Measurements from ENCODE around the gene MNAT1. TPM values are rescaled to one million over a fixed set of nuclear protein-coding genes. Genes with fewer than 3 reads are reported as not detected.
"Not testable (repeated sequence)": the region's sequence is repeated elsewhere in the genome, so short reads cannot be mapped to it uniquely, and the experiment has no call there.

The MNAT1 gene
- polyA plus RNA-seq, 2 of the 4 experiments (the other 2 are of a cell fraction) = 42.7 to 78.1 TPM

- ChIA-PET CTCF (no interaction called here), POLR2A (no interaction called here)
- H3K4me2 ChIP-seq = no peak overlapping the region
- TF ChIP-seq TFCP2L1 (CRISPR knock-in tag; IDR thresholded peaks at IDR 0.05) = no peak
- TF ChIP-seq, protein P1, sequence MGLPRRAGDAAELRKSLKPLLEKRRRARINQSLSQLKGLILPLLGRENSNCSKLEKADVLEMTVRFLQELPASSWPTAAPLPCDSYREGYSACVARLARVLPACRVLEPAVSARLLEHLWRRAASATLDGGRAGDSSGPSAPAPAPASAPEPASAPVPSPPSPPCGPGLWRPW (IDR thresholded peaks at IDR 0.05) = no peak
- TF ChIP-seq CEBPB (IDR thresholded peaks at IDR 0.05) = no peak
- TF ChIP-seq FOSL2 (IDR thresholded peaks at IDR 0.05) = no peak
- TF ChIP-seq FOSL2 (CRISPR knock-in tag; IDR thresholded peaks at IDR 0.05) = no peak
- TF ChIP-seq, protein P2, sequence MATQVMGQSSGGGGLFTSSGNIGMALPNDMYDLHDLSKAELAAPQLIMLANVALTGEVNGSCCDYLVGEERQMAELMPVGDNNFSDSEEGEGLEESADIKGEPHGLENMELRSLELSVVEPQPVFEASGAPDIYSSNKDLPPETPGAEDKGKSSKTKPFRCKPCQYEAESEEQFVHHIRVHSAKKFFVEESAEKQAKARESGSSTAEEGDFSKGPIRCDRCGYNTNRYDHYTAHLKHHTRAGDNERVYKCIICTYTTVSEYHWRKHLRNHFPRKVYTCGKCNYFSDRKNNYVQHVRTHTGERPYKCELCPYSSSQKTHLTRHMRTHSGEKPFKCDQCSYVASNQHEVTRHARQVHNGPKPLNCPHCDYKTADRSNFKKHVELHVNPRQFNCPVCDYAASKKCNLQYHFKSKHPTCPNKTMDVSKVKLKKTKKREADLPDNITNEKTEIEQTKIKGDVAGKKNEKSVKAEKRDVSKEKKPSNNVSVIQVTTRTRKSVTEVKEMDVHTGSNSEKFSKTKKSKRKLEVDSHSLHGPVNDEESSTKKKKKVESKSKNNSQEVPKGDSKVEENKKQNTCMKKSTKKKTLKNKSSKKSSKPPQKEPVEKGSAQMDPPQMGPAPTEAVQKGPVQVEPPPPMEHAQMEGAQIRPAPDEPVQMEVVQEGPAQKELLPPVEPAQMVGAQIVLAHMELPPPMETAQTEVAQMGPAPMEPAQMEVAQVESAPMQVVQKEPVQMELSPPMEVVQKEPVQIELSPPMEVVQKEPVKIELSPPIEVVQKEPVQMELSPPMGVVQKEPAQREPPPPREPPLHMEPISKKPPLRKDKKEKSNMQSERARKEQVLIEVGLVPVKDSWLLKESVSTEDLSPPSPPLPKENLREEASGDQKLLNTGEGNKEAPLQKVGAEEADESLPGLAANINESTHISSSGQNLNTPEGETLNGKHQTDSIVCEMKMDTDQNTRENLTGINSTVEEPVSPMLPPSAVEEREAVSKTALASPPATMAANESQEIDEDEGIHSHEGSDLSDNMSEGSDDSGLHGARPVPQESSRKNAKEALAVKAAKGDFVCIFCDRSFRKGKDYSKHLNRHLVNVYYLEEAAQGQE (IDR thresholded peaks at IDR 0.05) = no peak
- TF ChIP-seq SMC3 (IDR thresholded peaks at IDR 0.05) = no peak
- TF ChIP-seq USF2 (IDR thresholded peaks at IDR 0.05) = no peak
- TF ChIP-seq POLR2AphosphoS2 (conservative IDR thresholded peaks at IDR 0.05; ENCODE audit: low read length) = no peak
- TF ChIP-seq CHD2 (IDR thresholded peaks at IDR 0.05; ENCODE audit: low read length, partially characterized antibody) = no peak
- no peak for TF ChIP-seq RFX5 (IDR thresholded peaks at IDR 0.05)
- no peak for TF ChIP-seq GATA3 (IDR thresholded peaks at IDR 0.05; ENCODE audit: borderline replicate concordance)
- no peak for TF ChIP-seq JUN (IDR thresholded peaks at IDR 0.05)
- H3K27ac ChIP-seq = no peak overlapping the region
- DNase-seq (ENCODE audit: low read depth in 1 of 2, low spot score in 1 of 2) (no peak), FAIRE-seq (no peak), ATAC-seq (no peak)
- no peaks in the 10 kb centered on the region for H3K4me1 ChIP-seq
- peaks cover 15% of the 10 kb centered on the region; the same call in 2 of the 3 replicates for H3K9me3 ChIP-seq
- 93% methylated on average over 1 of the region's 1 CpG for WGBS (ENCODE audit: missing lambda C conversion rate)
- no peak overlapping the region for H3K4me3 ChIP-seq
Measured at GRCh38 chr14:60845523-60845922, 111.0 kb downstream of the MNAT1 start.

DNA sequence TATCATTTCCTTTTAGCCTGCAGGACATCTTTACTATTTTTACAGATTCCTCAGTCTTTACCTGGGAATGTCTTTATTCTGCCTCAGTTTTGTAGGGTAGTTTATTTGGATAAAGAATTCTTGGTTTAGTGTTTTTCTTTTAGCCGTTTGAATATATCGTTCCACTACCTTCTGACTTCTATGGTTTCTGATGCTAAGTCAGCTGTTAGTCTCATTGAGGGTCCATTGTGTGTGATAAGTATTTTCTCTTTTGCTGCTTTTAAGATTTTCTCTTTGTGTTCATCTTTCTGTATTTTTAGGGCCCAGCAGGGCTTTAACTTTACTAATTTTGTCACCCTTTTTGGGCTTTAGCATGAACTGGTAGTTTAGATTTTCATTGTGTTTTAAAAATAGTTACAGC, 113.5 kb downstream of the MNAT1 start:
- ChIA-PET CTCF (no interaction called here), POLR2A (no interaction called here)
- Histone ChIP-seq H3K4me1 (no peaks in the 10 kb centered on the region), H3K9me3 (peaks cover 15% of the 10 kb centered on the region; the same call in 2 of the 3 replicates), H3K4me2 (no peak overlapping the region), H3K4me3 (no peak overlapping the region), H3K27ac (no peak overlapping the region)
- ATAC-seq = no peak
- FAIRE-seq = no peak
- WGBS (ENCODE audit: missing lambda C conversion rate) = 89% methylated on average over 2 of the region's 2 CpGs
- DNase-seq (ENCODE audit: low read depth in 1 of 2, low spot score in 1 of 2) = peak in 1 of 2 experiments; percentile 9
- no peak for TF ChIP-seq SREBF2 (IDR thresholded peaks at IDR 0.05)
- peak; percentile 26 for TF ChIP-seq MAFK (IDR thresholded peaks at IDR 0.05; ENCODE audit: partially characterized antibody)

- WGBS (ENCODE audit: missing lambda C conversion rate) = 95% methylated on average over 5 of the region's 5 CpGs
- POLR2A ChIA-PET; FAIRE-seq; H3K4me3 ChIP-seq; H3K4me1 ChIP-seq; DNase-seq (ENCODE audit: low read depth in 1 of 2, low spot score in 1 of 2); CTCF ChIA-PET; H3K4me2 ChIP-seq; H3K27ac ChIP-seq; ATAC-seq: not testable (repeated sequence)
- peaks cover 15% of the 10 kb centered on the region; the same call in 2 of the 3 replicates for H3K9me3 ChIP-seq
Measured at GRCh38 chr14:60851692-60852091, 117.1 kb downstream of the MNAT1 start.

DNA sequence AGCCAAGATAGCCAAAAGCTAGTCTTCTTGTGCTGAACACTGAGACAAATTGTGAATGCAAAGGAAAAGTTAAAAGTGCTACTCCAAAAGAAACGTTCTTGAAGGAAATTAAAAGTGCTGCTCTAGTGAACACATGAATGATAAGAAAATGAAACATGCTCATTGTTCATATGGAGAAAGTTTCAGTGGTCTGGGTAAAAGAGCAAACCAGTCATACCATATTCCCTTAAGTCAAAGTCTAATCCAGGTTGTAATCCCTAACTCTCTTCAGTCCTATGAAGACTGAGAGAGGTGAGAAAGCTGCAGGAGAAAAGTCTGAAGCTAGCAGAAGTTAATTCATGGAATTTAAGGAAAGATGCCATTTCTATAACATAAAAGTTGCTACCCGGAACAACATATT, 121.5 kb downstream of the MNAT1 start:
- H3K4me2 ChIP-seq = no peak overlapping the region
- ChIA-PET CTCF (no interaction called here), POLR2A (no interaction called here)
- H3K27ac ChIP-seq = no peak overlapping the region
- no peak for DNase-seq (ENCODE audit: low read depth in 1 of 2, low spot score in 1 of 2)
- no peak for ATAC-seq
- no peaks in the 10 kb centered on the region for H3K9me3 ChIP-seq
- H3K4me3 ChIP-seq = no peak overlapping the region
- no peaks in the 10 kb centered on the region for H3K4me1 ChIP-seq
- no peak for FAIRE-seq
- WGBS (ENCODE audit: missing lambda C conversion rate) = 55% methylated on average over 2 of the region's 2 CpGs
- TF ChIP-seq CEBPB (IDR thresholded peaks at IDR 0.05) = no peak
- no peak for TF ChIP-seq ZNF302 (CRISPR knock-in tag; IDR thresholded peaks at IDR 0.05)
- TF ChIP-seq ZSCAN20 (CRISPR knock-in tag; IDR thresholded peaks at IDR 0.05) = no peak
- TF ChIP-seq HOXB13 (CRISPR knock-in tag; IDR thresholded peaks at IDR 0.05; ENCODE audit: low read depth) = no peak
- no peak for TF ChIP-seq HOXB5 (CRISPR knock-in tag; IDR thresholded peaks at IDR 0.05)
- no peak for TF ChIP-seq PHF8 (IDR thresholded peaks at IDR 0.05; ENCODE audit: borderline replicate concordance, low read depth)
- no peak for TF ChIP-seq RNF2 (IDR thresholded peaks at IDR 0.05; ENCODE audit: borderline replicate concordance, low read depth)
- no peak for TF ChIP-seq RAD21 (conservative IDR thresholded peaks at IDR 0.05 in 1 of 2, IDR thresholded peaks at IDR 0.05 in 1 of 2)
- no peak for TF ChIP-seq CBX2 (IDR thresholded peaks at IDR 0.05; ENCODE audit: borderline replicate concordance, low read depth)
- TF ChIP-seq, protein P3, sequence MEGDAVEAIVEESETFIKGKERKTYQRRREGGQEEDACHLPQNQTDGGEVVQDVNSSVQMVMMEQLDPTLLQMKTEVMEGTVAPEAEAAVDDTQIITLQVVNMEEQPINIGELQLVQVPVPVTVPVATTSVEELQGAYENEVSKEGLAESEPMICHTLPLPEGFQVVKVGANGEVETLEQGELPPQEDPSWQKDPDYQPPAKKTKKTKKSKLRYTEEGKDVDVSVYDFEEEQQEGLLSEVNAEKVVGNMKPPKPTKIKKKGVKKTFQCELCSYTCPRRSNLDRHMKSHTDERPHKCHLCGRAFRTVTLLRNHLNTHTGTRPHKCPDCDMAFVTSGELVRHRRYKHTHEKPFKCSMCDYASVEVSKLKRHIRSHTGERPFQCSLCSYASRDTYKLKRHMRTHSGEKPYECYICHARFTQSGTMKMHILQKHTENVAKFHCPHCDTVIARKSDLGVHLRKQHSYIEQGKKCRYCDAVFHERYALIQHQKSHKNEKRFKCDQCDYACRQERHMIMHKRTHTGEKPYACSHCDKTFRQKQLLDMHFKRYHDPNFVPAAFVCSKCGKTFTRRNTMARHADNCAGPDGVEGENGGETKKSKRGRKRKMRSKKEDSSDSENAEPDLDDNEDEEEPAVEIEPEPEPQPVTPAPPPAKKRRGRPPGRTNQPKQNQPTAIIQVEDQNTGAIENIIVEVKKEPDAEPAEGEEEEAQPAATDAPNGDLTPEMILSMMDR (IDR thresholded peaks at IDR 0.05) = no peak
- no peak for TF ChIP-seq MAX (IDR thresholded peaks at IDR 0.05)
- no peak for TF ChIP-seq BHLHE40 (IDR thresholded peaks at IDR 0.05; ENCODE audit: low read depth, low read length)
- no peak for TF ChIP-seq EHF (CRISPR knock-in tag; IDR thresholded peaks at IDR 0.05)

All from A549 (cell line).